HFFc6 (cell line): ENCODE measurements around the gene MKLN1. TPM values are rescaled to one million over a fixed set of nuclear protein-coding genes. Genes with fewer than 3 reads are reported as not detected.

Experiments used
- DNase-seq: peaks from one replicate; pipeline ENCODE4 v3.0.0-alpha.2; 2018
- H3K27ac Mint-ChIP-seq: 2 replicates; pipeline ENCODE4 v1.8.0; 2020; ENCODE audit warnings: mild to moderate bottlenecking, mixed read lengths
- H3K27me3 Mint-ChIP-seq: 2 replicates; pipeline ENCODE4 v1.8.0; 2021; ENCODE audit warnings: mild to moderate bottlenecking, moderate library complexity, mixed read lengths; ENCODE audit not compliant: insufficient read depth
- H3K36me3 Mint-ChIP-seq: 2 replicates; pipeline ENCODE4 v1.8.0; 2021; ENCODE audit warnings: low read depth, mixed read lengths
- H3K4me1 Mint-ChIP-seq: 2 replicates; pipeline ENCODE4 v1.8.0; 2020; ENCODE audit warnings: low read depth, mixed read lengths
- H3K4me3 Mint-ChIP-seq: 2 replicates; pipeline ENCODE4 v1.8.0; 2020; ENCODE audit warnings: mild to moderate bottlenecking, moderate library complexity, mixed read lengths
- H3K9me3 Mint-ChIP-seq: 2 replicates; pipeline ENCODE4 v1.8.0; 2020; ENCODE audit warnings: mild to moderate bottlenecking, mixed read lengths
- total RNA-seq, 6 experiments: library from RNA; stranded (reverse); fragmentation: NEBNext Ultra II Directional; extraction: Animal tissue kit (Norgen Biotek cat#: 25700); gene quantifications; 2 replicates in 1 of 6; 3 replicates in 5 of 6; pipeline ENCODE4 v1.2.3, GENCODE V29; 2021
- TF ChIP-seq, protein P1 (sequence below): fragments of 200-600 bp; sonication (generic); IDR thresholded peaks from 2 replicates; pipeline ENCODE4 v1.5.0; 2021; ENCODE audit warnings: antibody characterized with exemption, mild to moderate bottlenecking

MKLN1 gene
- total RNA-seq, 6 experiments from 2014 or later, result 31.9 to 44.7 (median 38.6) TPM

- Mint-ChIP-seq H3K27me3 (peaks cover 2% of the 10 kb centered on the region; the same call in 1 of the 2 replicates), H3K9me3 (no peaks in the 10 kb centered on the region), H3K4me1 (peaks cover 2% of the 10 kb centered on the region), H3K36me3 (peaks cover 5% of the 10 kb centered on the region; the same call in 1 of the 2 replicates), H3K27ac (no peak overlapping the region), H3K4me3 (no peak overlapping the region)
- no peak for DNase-seq
- TF ChIP-seq, protein P1, sequence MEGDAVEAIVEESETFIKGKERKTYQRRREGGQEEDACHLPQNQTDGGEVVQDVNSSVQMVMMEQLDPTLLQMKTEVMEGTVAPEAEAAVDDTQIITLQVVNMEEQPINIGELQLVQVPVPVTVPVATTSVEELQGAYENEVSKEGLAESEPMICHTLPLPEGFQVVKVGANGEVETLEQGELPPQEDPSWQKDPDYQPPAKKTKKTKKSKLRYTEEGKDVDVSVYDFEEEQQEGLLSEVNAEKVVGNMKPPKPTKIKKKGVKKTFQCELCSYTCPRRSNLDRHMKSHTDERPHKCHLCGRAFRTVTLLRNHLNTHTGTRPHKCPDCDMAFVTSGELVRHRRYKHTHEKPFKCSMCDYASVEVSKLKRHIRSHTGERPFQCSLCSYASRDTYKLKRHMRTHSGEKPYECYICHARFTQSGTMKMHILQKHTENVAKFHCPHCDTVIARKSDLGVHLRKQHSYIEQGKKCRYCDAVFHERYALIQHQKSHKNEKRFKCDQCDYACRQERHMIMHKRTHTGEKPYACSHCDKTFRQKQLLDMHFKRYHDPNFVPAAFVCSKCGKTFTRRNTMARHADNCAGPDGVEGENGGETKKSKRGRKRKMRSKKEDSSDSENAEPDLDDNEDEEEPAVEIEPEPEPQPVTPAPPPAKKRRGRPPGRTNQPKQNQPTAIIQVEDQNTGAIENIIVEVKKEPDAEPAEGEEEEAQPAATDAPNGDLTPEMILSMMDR, result no peak
Observed at GRCh38 chr7:131532570-131533091, 205.0 kb downstream of the MKLN1 start.

GRCh38 chr7:131533151-131533559 is 205.5 kb downstream of the MKLN1 start:
- peaks cover 2% of the 10 kb centered on the region; the same call in 1 of the 2 replicates for H3K27me3 Mint-ChIP-seq
- DNase-seq, result no peak
- no peaks in the 10 kb centered on the region for H3K9me3 Mint-ChIP-seq
- no peak overlapping the region for H3K27ac Mint-ChIP-seq
- H3K36me3 Mint-ChIP-seq, result peaks cover 5% of the 10 kb centered on the region; the same call in 1 of the 2 replicates
- TF ChIP-seq, protein P1, result no peak
- no peak overlapping the region for H3K4me3 Mint-ChIP-seq
- H3K4me1 Mint-ChIP-seq, result peaks cover 8% of the 10 kb centered on the region

GRCh38 chr7:131533566-131534561 is 206.2 kb downstream of the MKLN1 start:
- Mint-ChIP-seq H3K27me3 (peaks cover 3% of the 10 kb centered on the region), H3K36me3 (peaks cover 5% of the 10 kb centered on the region; the same call in 1 of the 2 replicates), H3K27ac (no peak overlapping the region), H3K4me1 (peaks cover 15% of the 10 kb centered on the region), H3K9me3 (no peaks in the 10 kb centered on the region), H3K4me3 (no peak overlapping the region)
- TF ChIP-seq, protein P1, result no peak
- no peak for DNase-seq

DNA sequence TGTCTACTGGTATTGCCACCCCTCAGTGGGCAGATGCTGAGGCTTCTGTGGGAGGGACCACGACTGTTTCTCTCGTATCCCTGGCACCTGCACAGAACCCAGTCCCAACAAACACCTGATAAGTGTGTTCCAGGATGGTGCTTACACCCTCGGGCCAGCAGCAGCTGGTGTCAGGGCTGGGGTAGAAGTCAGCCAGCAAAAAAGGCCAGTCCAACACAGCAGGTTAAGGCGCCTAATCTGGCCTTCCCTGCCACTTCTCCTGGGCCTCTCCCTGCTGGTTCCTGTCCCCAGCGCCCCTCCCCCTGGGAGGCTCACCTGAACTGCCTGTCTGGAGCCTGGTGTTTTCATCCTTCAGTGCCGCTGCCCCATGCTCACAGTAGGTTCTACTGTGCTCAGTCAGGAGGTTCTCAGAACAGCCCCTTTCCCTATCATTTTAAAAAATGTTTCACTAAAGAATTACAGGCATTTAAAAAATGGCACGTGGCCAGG is 208.7 kb downstream of the MKLN1 start:
- Mint-ChIP-seq H3K4me3 (no peak overlapping the region), H3K27ac (no peak overlapping the region), H3K4me1 (peaks cover 37% of the 10 kb centered on the region), H3K36me3 (peaks cover 3% of the 10 kb centered on the region; the same call in 1 of the 2 replicates), H3K9me3 (no peaks in the 10 kb centered on the region), H3K27me3 (peaks cover 1% of the 10 kb centered on the region)
- TF ChIP-seq, protein P1, result no peak
- DNase-seq, result no peak

- H3K4me3 Mint-ChIP-seq, result no peak overlapping the region
- no peak for DNase-seq
- H3K4me1 Mint-ChIP-seq, result peaks cover 45% of the 10 kb centered on the region
- H3K36me3 Mint-ChIP-seq, result no peaks in the 10 kb centered on the region
- no peak overlapping the region for H3K27ac Mint-ChIP-seq
- H3K9me3 Mint-ChIP-seq, result no peaks in the 10 kb centered on the region
- TF ChIP-seq, protein P1, result no peak
- peaks cover 1% of the 10 kb centered on the region for H3K27me3 Mint-ChIP-seq
Observed at GRCh38 chr7:131537571-131537978, 209.9 kb downstream of the MKLN1 start.
